ENCODE data around the gene ANKRD13A.
"Not testable (repeated sequence)": the region's sequence is repeated elsewhere in the genome, so short reads cannot be mapped to it uniquely, and the experiment has no call there.

The ANKRD13A gene

DNA sequence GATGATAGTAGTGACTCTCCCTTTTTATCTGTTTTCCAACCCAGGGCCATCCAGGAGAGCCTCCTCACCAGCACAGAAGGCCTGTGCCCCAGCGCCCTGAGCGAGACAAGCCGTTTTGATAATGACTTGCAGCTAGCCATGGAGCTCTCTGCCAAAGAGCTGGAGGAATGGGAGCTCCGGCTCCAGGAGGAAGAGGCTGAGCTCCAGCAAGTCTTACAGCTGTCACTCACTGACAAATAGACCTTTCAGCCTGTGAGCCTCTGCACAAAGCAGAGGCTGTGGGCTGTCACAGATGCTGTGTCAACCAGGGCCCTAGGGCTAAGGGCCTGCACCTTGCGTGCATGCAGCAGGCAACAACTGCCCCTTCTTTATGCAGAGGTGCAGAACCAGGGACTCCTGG, 38.1 kb downstream of the ANKRD13A start:
- Histone ChIP-seq H3K36me3 (ENCODE audit: control insufficient read depth, low read depth, low read length) (peaks cover 12% of the 10 kb centered on the region), H3K27ac (ENCODE audit: low read length) (no peak overlapping the region)

GRCh38 chr12:110038741-110039084, 39.5 kb downstream of the ANKRD13A start:
- Histone ChIP-seq H3K36me3 (ENCODE audit: control insufficient read depth, low read depth, low read length) (peaks cover 12% of the 10 kb centered on the region), H3K27ac (ENCODE audit: low read length) (no peak overlapping the region), H3K9ac (ENCODE audit: low read length) (no peak overlapping the region)

More for the DNA sequence above, 38.1 kb downstream of the ANKRD13A start:
- no peaks in the 10 kb centered on the region for H3K27me3 ChIP-seq (ENCODE audit: control insufficient read depth, insufficient read depth, low read length)
- H3K4me1 ChIP-seq (ENCODE audit: control insufficient read depth, low read depth, low read length): peaks cover 7% of the 10 kb centered on the region
- no peak overlapping the region for H3K9ac ChIP-seq (ENCODE audit: low read length)
- no peak overlapping the region for H3K4me3 ChIP-seq (ENCODE audit: low read length)
- no peaks in the 10 kb centered on the region for H3K9me3 ChIP-seq (ENCODE audit: control insufficient read depth, low read depth, low read length)

DNA sequence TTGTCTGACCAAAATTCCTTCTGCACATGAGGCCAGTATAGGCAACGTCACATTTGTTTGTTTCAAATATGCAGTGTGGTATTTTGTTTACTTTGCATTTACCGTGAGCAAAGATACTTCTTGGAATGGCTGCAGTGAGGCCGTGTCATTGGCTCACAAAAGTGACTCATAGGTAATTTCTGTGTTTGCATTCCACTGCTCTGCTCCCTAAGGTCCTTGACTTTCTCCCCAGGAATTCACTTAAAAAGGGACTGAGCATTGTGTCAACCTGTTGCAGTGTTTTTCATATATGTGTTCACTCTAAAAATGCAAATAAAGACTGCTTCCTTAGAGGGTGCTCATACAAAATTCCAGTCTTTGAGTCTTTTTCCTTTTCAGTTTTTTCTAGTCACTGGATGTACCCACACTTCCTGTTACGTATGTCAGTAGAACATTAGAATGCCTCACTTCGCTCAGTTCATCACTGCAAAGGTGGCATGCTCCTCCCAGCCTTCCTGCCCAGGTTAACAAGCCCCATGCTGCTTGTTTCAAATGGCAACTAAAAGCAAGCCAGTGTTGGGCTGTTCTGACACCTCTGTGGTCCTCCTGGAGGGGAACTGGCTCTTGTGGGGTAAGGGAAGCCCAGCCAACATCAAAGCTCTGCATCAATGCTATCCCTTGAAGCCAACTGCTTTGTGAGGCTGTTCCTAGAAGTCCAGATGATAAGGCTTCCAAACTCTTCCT, 40.0 kb downstream of the ANKRD13A start:
- no peak overlapping the region for H3K27ac ChIP-seq (ENCODE audit: low read length)
- no peaks in the 10 kb centered on the region for H3K27me3 ChIP-seq (ENCODE audit: control insufficient read depth, insufficient read depth, low read length)
- peaks cover 7% of the 10 kb centered on the region for H3K4me1 ChIP-seq (ENCODE audit: control insufficient read depth, low read depth, low read length)
- peaks cover 9% of the 10 kb centered on the region for H3K36me3 ChIP-seq (ENCODE audit: control insufficient read depth, low read depth, low read length)
- no peak overlapping the region for H3K9ac ChIP-seq (ENCODE audit: low read length)
- no peak overlapping the region for H3K4me3 ChIP-seq (ENCODE audit: low read length)
- H3K9me3 ChIP-seq (ENCODE audit: control insufficient read depth, low read depth, low read length): no peaks in the 10 kb centered on the region

More at GRCh38 chr12:110038741-110039084, 39.5 kb downstream of the ANKRD13A start:
- Histone ChIP-seq H3K9me3 (ENCODE audit: control insufficient read depth, low read depth, low read length) (no peaks in the 10 kb centered on the region), H3K4me1 (ENCODE audit: control insufficient read depth, low read depth, low read length) (peaks cover 7% of the 10 kb centered on the region), H3K27me3 (ENCODE audit: control insufficient read depth, insufficient read depth, low read length) (no peaks in the 10 kb centered on the region), H3K4me3 (ENCODE audit: low read length) (no peak overlapping the region)

- Histone ChIP-seq H3K27ac (ENCODE audit: low read length) (no peak overlapping the region), H3K4me1 (ENCODE audit: control insufficient read depth, low read depth, low read length) (peaks cover 7% of the 10 kb centered on the region), H3K27me3 (ENCODE audit: control insufficient read depth, insufficient read depth, low read length) (no peaks in the 10 kb centered on the region), H3K9me3 (ENCODE audit: control insufficient read depth, low read depth, low read length) (no peaks in the 10 kb centered on the region), H3K9ac (ENCODE audit: low read length) (no peak overlapping the region), H3K4me3 (ENCODE audit: low read length) (no peak overlapping the region), H3K36me3 (ENCODE audit: control insufficient read depth, low read depth, low read length) (peaks cover 9% of the 10 kb centered on the region)
Measured at GRCh38 chr12:110042264-110042663, 43.0 kb downstream of the ANKRD13A start.

GRCh38 chr12:110046451-110047187, 47.4 kb downstream of the ANKRD13A start:
- Histone ChIP-seq H3K4me3 (ENCODE audit: low read length) (no peak overlapping the region), H3K27me3 (ENCODE audit: control insufficient read depth, insufficient read depth, low read length) (no peaks in the 10 kb centered on the region), H3K36me3 (ENCODE audit: control insufficient read depth, low read depth, low read length) (peaks cover 8% of the 10 kb centered on the region), H3K4me1 (ENCODE audit: control insufficient read depth, low read depth, low read length) (no peaks in the 10 kb centered on the region), H3K27ac (ENCODE audit: low read length) (no peak overlapping the region), H3K9ac (ENCODE audit: low read length) (no peak overlapping the region), H3K9me3 (ENCODE audit: control insufficient read depth, low read depth, low read length) (no peaks in the 10 kb centered on the region)

DNA sequence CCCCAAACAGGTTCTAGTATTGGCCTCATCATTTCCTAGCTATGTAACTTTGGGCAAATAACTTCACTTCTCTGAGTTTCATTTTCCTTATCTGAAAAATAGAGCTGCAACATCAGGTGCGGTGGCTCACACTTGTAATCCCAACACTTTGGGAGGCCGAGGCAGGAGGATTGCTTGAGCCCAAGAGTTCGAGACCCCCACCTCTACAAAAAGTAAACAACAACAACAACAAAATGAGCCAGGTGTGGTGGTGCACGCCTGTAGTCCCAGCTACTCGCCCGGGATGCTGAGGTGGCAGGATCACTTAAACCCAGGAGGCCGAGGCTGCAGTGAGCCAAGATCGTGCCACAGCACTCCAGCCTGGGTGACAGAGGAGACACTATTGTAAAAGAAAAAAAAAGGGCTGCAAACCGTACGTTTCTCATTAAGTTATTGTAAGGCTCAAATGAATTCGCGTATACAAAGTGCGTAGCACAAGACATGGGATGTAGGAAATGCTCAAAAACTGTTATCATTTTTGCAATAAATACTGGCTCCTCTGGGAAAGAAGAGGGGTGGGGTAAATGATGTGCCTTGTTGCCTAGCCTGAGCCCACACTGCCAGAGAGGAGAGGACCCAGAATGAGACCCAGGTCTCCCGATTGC, 48.2 kb downstream of the ANKRD13A start:
- no peaks in the 10 kb centered on the region for H3K36me3 ChIP-seq (ENCODE audit: control insufficient read depth, low read depth, low read length)
- H3K27ac ChIP-seq (ENCODE audit: low read length): no peak overlapping the region
- peak overlapping the region; percentile 78 for H3K4me3 ChIP-seq (ENCODE audit: low read length)
- H3K27me3 ChIP-seq (ENCODE audit: control insufficient read depth, insufficient read depth, low read length): no peaks in the 10 kb centered on the region
- no peaks in the 10 kb centered on the region for H3K9me3 ChIP-seq (ENCODE audit: control insufficient read depth, low read depth, low read length)
- no peaks in the 10 kb centered on the region for H3K4me1 ChIP-seq (ENCODE audit: control insufficient read depth, low read depth, low read length)
- peak overlapping the region; percentile 56 for H3K9ac ChIP-seq (ENCODE audit: low read length)

- no peaks in the 10 kb centered on the region for H3K9me3 ChIP-seq (ENCODE audit: control insufficient read depth, low read depth, low read length)
- no peaks in the 10 kb centered on the region for H3K27me3 ChIP-seq (ENCODE audit: control insufficient read depth, insufficient read depth, low read length)
- H3K9ac ChIP-seq (ENCODE audit: low read length): peak within 1 kb of the TSS; percentile 56
- H3K36me3 ChIP-seq (ENCODE audit: control insufficient read depth, low read depth, low read length): no peaks in the 10 kb centered on the region
- peak within 1 kb of the TSS; percentile 78 for H3K4me3 ChIP-seq (ENCODE audit: low read length)
- H3K27ac ChIP-seq (ENCODE audit: low read length): no peak within 1 kb of the TSS
- no peaks in the 10 kb centered on the region for H3K4me1 ChIP-seq (ENCODE audit: control insufficient read depth, low read depth, low read length)
Measured at GRCh38 chr12:110048242-110049027, 49.2 kb downstream of the ANKRD13A start, which contains the start of gene C12orf76. TSS of gene C12orf76 (minus strand) at chr12:110048522. CDS start at chr12:110048495, 27 bp downstream.

DNA sequence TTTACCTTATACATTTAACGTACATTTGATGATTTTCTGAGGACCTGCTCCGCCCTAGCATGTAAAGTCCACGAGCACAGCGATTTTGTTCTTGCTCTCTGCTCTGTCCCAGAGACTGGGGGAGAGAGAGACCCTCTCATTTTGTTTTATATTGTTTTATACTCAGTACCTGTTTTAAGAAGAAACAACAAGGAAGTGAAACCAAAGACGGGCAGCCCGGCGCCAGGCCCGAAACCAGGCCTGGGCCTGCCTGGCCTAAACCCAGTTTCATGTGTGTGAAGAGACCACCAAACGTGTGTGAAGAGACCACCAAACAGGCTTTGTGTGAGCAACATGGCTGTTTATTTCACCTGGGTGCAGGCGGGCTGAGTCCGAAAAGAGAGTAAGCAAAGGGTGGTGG, 49.8 kb downstream of the ANKRD13A start:
- H3K27ac ChIP-seq (ENCODE audit: low read length): not testable (repeated sequence)

DNA sequence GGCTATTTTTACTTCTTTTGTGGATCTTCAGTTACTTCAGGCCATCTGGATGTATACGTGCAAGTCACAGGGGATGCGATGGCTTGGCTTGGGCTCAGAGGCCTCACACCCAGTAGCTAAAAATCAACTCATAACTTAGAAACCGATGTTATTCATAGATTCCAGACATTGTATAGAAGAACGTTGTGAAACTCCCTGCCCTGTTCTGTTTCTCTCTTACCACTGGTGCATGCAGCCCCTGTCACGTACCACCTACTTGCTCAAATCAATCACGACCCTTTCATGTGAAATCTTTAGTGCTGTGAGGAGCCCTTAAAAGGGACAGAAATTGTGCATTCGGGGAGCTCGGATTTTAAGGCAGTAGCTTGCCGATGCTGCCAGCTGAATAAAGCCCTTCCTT, 50.4 kb downstream of the ANKRD13A start:
- not testable (repeated sequence) for H3K27ac ChIP-seq (ENCODE audit: low read length); H3K9ac ChIP-seq (ENCODE audit: low read length)

More for the DNA sequence above, 49.8 kb downstream of the ANKRD13A start:
- Histone ChIP-seq H3K4me3 (ENCODE audit: low read length) (peak overlapping the region; percentile 78), H3K9ac (ENCODE audit: low read length) (peak overlapping the region; percentile 56)
- not testable (repeated sequence) for H3K36me3 ChIP-seq (ENCODE audit: control insufficient read depth, low read depth, low read length); H3K9me3 ChIP-seq (ENCODE audit: control insufficient read depth, low read depth, low read length); H3K4me1 ChIP-seq (ENCODE audit: control insufficient read depth, low read depth, low read length); H3K27me3 ChIP-seq (ENCODE audit: control insufficient read depth, insufficient read depth, low read length)

DNA sequence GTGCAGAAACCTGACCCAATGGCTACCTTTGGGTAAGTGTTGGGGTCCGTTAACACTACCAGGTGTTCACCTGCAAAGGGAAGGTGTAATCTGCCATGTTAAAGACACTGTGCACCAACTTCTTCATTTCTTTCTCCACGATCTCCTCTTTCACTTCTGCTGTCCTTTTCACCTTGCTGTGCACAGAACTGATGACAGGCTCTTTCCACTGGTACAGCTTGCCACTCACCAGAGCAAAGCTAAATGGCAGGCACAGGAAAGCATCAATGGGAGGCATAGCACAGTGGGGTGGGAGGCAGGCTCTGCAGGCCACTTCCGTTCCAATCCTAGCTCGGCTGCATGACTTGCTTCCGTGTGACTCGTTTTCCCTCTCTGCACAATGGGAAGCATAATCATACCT, 51.7 kb downstream of the ANKRD13A start:
- no peak overlapping the region for H3K27ac ChIP-seq (ENCODE audit: low read length)

More for the DNA sequence above, 50.4 kb downstream of the ANKRD13A start:
- not testable (repeated sequence) for H3K36me3 ChIP-seq (ENCODE audit: control insufficient read depth, low read depth, low read length); H3K27me3 ChIP-seq (ENCODE audit: control insufficient read depth, insufficient read depth, low read length); H3K4me1 ChIP-seq (ENCODE audit: control insufficient read depth, low read depth, low read length); H3K4me3 ChIP-seq (ENCODE audit: low read length); H3K9me3 ChIP-seq (ENCODE audit: control insufficient read depth, low read depth, low read length)

More for the DNA sequence above, 51.7 kb downstream of the ANKRD13A start:
- Histone ChIP-seq H3K4me3 (ENCODE audit: low read length) (no peak overlapping the region), H3K9me3 (ENCODE audit: control insufficient read depth, low read depth, low read length) (no peaks in the 10 kb centered on the region), H3K4me1 (ENCODE audit: control insufficient read depth, low read depth, low read length) (no peaks in the 10 kb centered on the region), H3K36me3 (ENCODE audit: control insufficient read depth, low read depth, low read length) (no peaks in the 10 kb centered on the region), H3K27me3 (ENCODE audit: control insufficient read depth, insufficient read depth, low read length) (no peaks in the 10 kb centered on the region), H3K9ac (ENCODE audit: low read length) (no peak overlapping the region)
